Epithelial cell of prostate (primary cell): Measurements from ENCODE around the gene IL1RAPL1.
"Not testable (repeated sequence)": the region's sequence is repeated elsewhere in the genome, so short reads cannot be mapped to it uniquely, and the experiment has no call there.

Experiments used
- DNase-seq: peaks from one replicate; pipeline ENCODE4 v3.0.0-alpha.2; 2011; ENCODE audit warnings: low read depth, low spot score
- H3K27ac ChIP-seq: fragments of 450-650 bp; 2 replicates; pipeline ENCODE4 v1.5.1; 2017; ENCODE audit warnings: mild to moderate bottlenecking

IL1RAPL1 gene

GRCh38 chrX:28756647-28757046 lies 169.4 kb downstream of the IL1RAPL1 start:
- DNase-seq: no peak
- no peak overlapping the region for H3K27ac ChIP-seq

- no peak overlapping the region for H3K27ac ChIP-seq
- DNase-seq: no peak
Observed at GRCh38 chrX:28757290-28757689, 170.0 kb downstream of the IL1RAPL1 start.

- not testable (repeated sequence) for DNase-seq, H3K27ac ChIP-seq
Observed at GRCh38 chrX:28766561-28766960, 179.3 kb downstream of the IL1RAPL1 start.

GRCh38 chrX:28773807-28774206 lies 186.6 kb downstream of the IL1RAPL1 start:
- DNase-seq: no peak
- no peak overlapping the region for H3K27ac ChIP-seq

- no peak overlapping the region for H3K27ac ChIP-seq
- peak; percentile 39 for DNase-seq
Observed at GRCh38 chrX:28787206-28787605, 200.0 kb downstream of the IL1RAPL1 start.

- DNase-seq, H3K27ac ChIP-seq: not testable (repeated sequence)
Observed at GRCh38 chrX:28800671-28801070, 213.4 kb downstream of the IL1RAPL1 start.

GRCh38 chrX:28802625-28803024 lies 215.4 kb downstream of the IL1RAPL1 start:
- H3K27ac ChIP-seq: no peak overlapping the region
- no peak for DNase-seq

- no peak for DNase-seq
- H3K27ac ChIP-seq: no peak overlapping the region
Observed at GRCh38 chrX:28835991-28836390, 248.7 kb downstream of the IL1RAPL1 start.

GRCh38 chrX:28843817-28844216 lies 256.6 kb downstream of the IL1RAPL1 start:
- DNase-seq: no peak
- H3K27ac ChIP-seq: no peak overlapping the region

GRCh38 chrX:28847423-28847822 lies 260.2 kb downstream of the IL1RAPL1 start:
- no peak overlapping the region for H3K27ac ChIP-seq

GRCh38 chrX:28848707-28849106 lies 261.5 kb downstream of the IL1RAPL1 start:
- no peak for DNase-seq
- no peak overlapping the region for H3K27ac ChIP-seq

More at GRCh38 chrX:28847423-28847822, 260.2 kb downstream of the IL1RAPL1 start:
- DNase-seq: no peak

GRCh38 chrX:28850955-28851354 lies 263.7 kb downstream of the IL1RAPL1 start:
- DNase-seq: no peak

GRCh38 chrX:28851871-28852270 lies 264.6 kb downstream of the IL1RAPL1 start:
- H3K27ac ChIP-seq: no peak overlapping the region
- no peak for DNase-seq

More at GRCh38 chrX:28850955-28851354, 263.7 kb downstream of the IL1RAPL1 start:
- H3K27ac ChIP-seq: no peak overlapping the region

- no peak for DNase-seq
- H3K27ac ChIP-seq: no peak overlapping the region
Observed at GRCh38 chrX:28854637-28855036, 267.4 kb downstream of the IL1RAPL1 start.

- DNase-seq: no peak
- H3K27ac ChIP-seq: no peak overlapping the region
Observed at GRCh38 chrX:28876408-28876807, 289.2 kb downstream of the IL1RAPL1 start.

- DNase-seq: no peak
- H3K27ac ChIP-seq: no peak overlapping the region
Observed at GRCh38 chrX:28876901-28877300, 289.7 kb downstream of the IL1RAPL1 start.

- no peak for DNase-seq
- no peak overlapping the region for H3K27ac ChIP-seq
Observed at GRCh38 chrX:28880136-28880535, 292.9 kb downstream of the IL1RAPL1 start.

GRCh38 chrX:28884823-28885222 lies 297.6 kb downstream of the IL1RAPL1 start:
- no peak overlapping the region for H3K27ac ChIP-seq
- DNase-seq: no peak

- no peak overlapping the region for H3K27ac ChIP-seq
- no peak for DNase-seq
Observed at GRCh38 chrX:28888416-28888815, 301.2 kb downstream of the IL1RAPL1 start.

GRCh38 chrX:28889591-28890090 lies 302.4 kb downstream of the IL1RAPL1 start:
- no peak overlapping the region for H3K27ac ChIP-seq
- no peak for DNase-seq

- DNase-seq: no peak
Observed at GRCh38 chrX:28901637-28902036, 314.4 kb downstream of the IL1RAPL1 start.

GRCh38 chrX:28910487-28910886 lies 323.2 kb downstream of the IL1RAPL1 start:
- DNase-seq: no peak
- H3K27ac ChIP-seq: no peak overlapping the region

More at GRCh38 chrX:28901637-28902036, 314.4 kb downstream of the IL1RAPL1 start:
- H3K27ac ChIP-seq: no peak overlapping the region
